ENCODE data around the gene RPS6KB2.

- TF ChIP-seq CTCF (IDR thresholded peaks at IDR 0.05) (no peak), EP300 (IDR thresholded peaks at IDR 0.05) (no peak), POLR2A (IDR thresholded peaks at IDR 0.05) (no peak)
These were observed 34.3 kb upstream of the RPS6KB2 start for GRCh38 chr11:67393990-67394389.
